IMR-90 (cell line): ENCODE results near the gene ARMH1. TPM values are rescaled to one million over a fixed set of nuclear protein-coding genes. Genes with fewer than 3 reads are reported as not detected.

Experiments
- ATAC-seq: fragments of 200-7000 bp; cut with Tn5 transposase; 2 replicates; pipeline ENCODE4 v1.9.1; 2020; ENCODE audit warnings: low read depth, mild to moderate bottlenecking, moderate library complexity
- BruUV-seq: library from RNA; stranded (reverse); fragments of 400-500 nt; replicated peaks from 2 replicates; lab custom pipeline; 2021; lab: Mats Ljungman, UMichigan
- CTCF ChIA-PET: fragments of 300-600 bp; formaldehyde crosslinking; extraction: SDS; loops from one replicate; lab custom pipeline; 2021; ENCODE audit warnings: antibody characterized with exemption; lab: Yijun Ruan, JAX
- POLR2A ChIA-PET: fragments of 300-600 bp; sonication (Branson Sonifier 250); formaldehyde crosslinking; loops from one replicate; lab custom pipeline; 2022; ENCODE audit warnings: antibody characterized with exemption; ENCODE audit not compliant: unreplicated experiment; lab: Charles Lee
- DNase-seq: peaks from one replicate; pipeline ENCODE4 v3.0.0; 2013
- H2AFZ ChIP-seq: replicated peaks from 2 replicates; pipeline ENCODE3; 2013; ENCODE audit warnings: low read length, mild to moderate bottlenecking; ENCODE audit not compliant: poor library complexity
- H2AK5ac ChIP-seq: 2 replicates; pipeline ENCODE4 v1.6.1; 2013; ENCODE audit warnings: low read depth, low read length, inconsistent platforms
- H2AK9ac ChIP-seq: replicated peaks from 2 replicates; pipeline ENCODE3; 2013; ENCODE audit warnings: mild to moderate bottlenecking, low read depth, low read length, moderate library complexity; ENCODE audit not compliant: poor library complexity
- H2BK120ac ChIP-seq: 2 replicates; pipeline ENCODE4 v1.6.1; 2013; ENCODE audit warnings: low read depth, low read length, inconsistent platforms
- H2BK15ac ChIP-seq: 3 replicates; pipeline ENCODE4 v1.6.1; 2013; ENCODE audit warnings: low read depth, low read length, inconsistent platforms
- H2BK20ac ChIP-seq: 2 replicates; pipeline ENCODE4 v1.6.1; 2013; ENCODE audit warnings: low read depth, mild to moderate bottlenecking, inconsistent platforms, low read length, moderate library complexity
- H2BK5ac ChIP-seq: 2 replicates; pipeline ENCODE4 v1.6.1; 2013; ENCODE audit warnings: mild to moderate bottlenecking, low read depth, low read length, inconsistent platforms; ENCODE audit not compliant: poor library complexity, severe bottlenecking
- H3K14ac ChIP-seq: replicated peaks from 2 replicates; pipeline ENCODE4 v1.6.1; 2013; ENCODE audit warnings: low read depth, low read length, inconsistent platforms
- H3K18ac ChIP-seq: 2 replicates; pipeline ENCODE4 v1.6.1; 2013; ENCODE audit warnings: low read depth, low read length, control low read depth
- H3K23ac ChIP-seq: 2 replicates; pipeline ENCODE4 v1.6.1; 2013; ENCODE audit warnings: low read depth, low read length, inconsistent platforms
- H3K27ac ChIP-seq: 2 replicates; pipeline ENCODE4 v1.5.1; 2013; ENCODE audit warnings: mild to moderate bottlenecking, control low read depth, low read length; ENCODE audit not compliant: insufficient read depth
- H3K27me3 ChIP-seq: 2 replicates; pipeline ENCODE4 v1.6.1; 2013; ENCODE audit warnings: low read length; ENCODE audit not compliant: control insufficient read depth, insufficient read depth
- H3K36me3 ChIP-seq: 2 replicates; pipeline ENCODE4 v1.6.1; 2013; ENCODE audit warnings: low read length, mixed read lengths; ENCODE audit not compliant: control insufficient read depth, insufficient read depth
- H3K4ac ChIP-seq: 2 replicates; pipeline ENCODE4 v1.6.1; 2013; ENCODE audit warnings: low read depth, low read length, inconsistent platforms
- H3K4me1 ChIP-seq: 2 replicates; pipeline ENCODE4 v1.6.1; 2013; ENCODE audit warnings: low read length, mixed read lengths; ENCODE audit not compliant: control insufficient read depth, insufficient read depth
- H3K4me2 ChIP-seq: 2 replicates; pipeline ENCODE4 v1.6.1; 2013; ENCODE audit warnings: low read depth, mild to moderate bottlenecking, control low read depth, low read length, moderate library complexity
- H3K4me3 ChIP-seq: 2 replicates; pipeline ENCODE4 v1.5.1; 2013; ENCODE audit warnings: low read depth, mild to moderate bottlenecking, control low read depth, low read length, moderate library complexity; ENCODE audit not compliant: insufficient read depth
- H3K56ac ChIP-seq: 2 replicates; pipeline ENCODE4 v1.6.1; 2013; ENCODE audit warnings: low read length, inconsistent platforms; ENCODE audit not compliant: insufficient read depth; ENCODE audit errors: extremely low read depth
- H3K79me1 ChIP-seq, 2 experiments: 2 replicates each; pipeline ENCODE4 v1.6.1; 2013; ENCODE audit warnings: low read length in 2 of 2, inconsistent platforms in 1 of 2, low read depth in 1 of 2
- H3K9ac ChIP-seq: 2 replicates; pipeline ENCODE4 v1.6.1; 2013; ENCODE audit warnings: low read depth, low read length, control low read depth
- H3K9me1 ChIP-seq: 2 replicates; pipeline ENCODE4 v1.6.1; 2013; ENCODE audit warnings: low read length, inconsistent platforms; ENCODE audit not compliant: insufficient read depth
- H3K9me3 ChIP-seq: 2 replicates; pipeline ENCODE4 v1.6.1; 2013; ENCODE audit warnings: low read length; ENCODE audit not compliant: control insufficient read depth, insufficient read depth
- H4K20me1 ChIP-seq: 2 replicates; pipeline ENCODE4 v1.6.1; 2013; ENCODE audit warnings: low read length, inconsistent platforms; ENCODE audit not compliant: insufficient read depth
- H4K5ac ChIP-seq: 2 replicates; pipeline ENCODE4 v1.6.1; 2013; ENCODE audit warnings: mild to moderate bottlenecking, low read depth, low read length, control low read depth
- H4K8ac ChIP-seq, 2 experiments: 2 replicates each; pipeline ENCODE4 v1.6.1; 2013; ENCODE audit warnings: low read depth in 2 of 2, low read length in 2 of 2, control low read depth in 1 of 2, inconsistent platforms in 1 of 2
- H4K91ac ChIP-seq: 2 replicates; pipeline ENCODE4 v1.6.1; 2013; ENCODE audit warnings: low read depth, low read length, inconsistent platforms; ENCODE audit not compliant: insufficient read depth
- FOS ChIP-seq: fragments of 150-350 bp; IDR thresholded peaks from 2 replicates; pipeline ENCODE4 v1.6.1; 2016; ENCODE audit warnings: low read depth, low read length
- MAFK ChIP-seq: IDR thresholded peaks from 2 replicates; pipeline ENCODE4 v1.6.1; 2012; ENCODE audit warnings: low read depth, low read length, improper control_type of control experiment
- SMC3 ChIP-seq: fragments of 150-350 bp; IDR thresholded peaks from 2 replicates; pipeline ENCODE4 v1.6.1; 2016; ENCODE audit warnings: low read depth, mild to moderate bottlenecking, antibody characterized with exemption, low read length, moderate library complexity
- WGBS, 2 experiments: methylation state at CpG; one replicate each; pipeline versions ENCODE4 v1.1.5 to v1.1.7; 2013; ENCODE audit warnings: missing lambda C conversion rate in 2 of 2; ENCODE audit not compliant: insufficient read length in 1 of 2; ENCODE audit errors: extremely low coverage in 2 of 2; 5-methylcytosine and 5-hydroxymethylcytosine counted together
- dilution Hi-C: fragments of 300-500 bp; cut with HindIII; formaldehyde crosslinking; loops from one replicate; pipeline ENCODE4 v1.14.3; 2018; ENCODE audit warnings: low sequenced_read_pairs; ENCODE audit not compliant: unreplicated experiment
- in situ Hi-C: fragments of 300-500 bp; cut with MboI; formaldehyde crosslinking; loops from 3 replicates; pipeline ENCODE4 v1.14.3; 2019; ENCODE audit warnings: low sequenced_read_pairs, inconsistent platforms, mixed read lengths
- intact Hi-C: fragments of 100-400 bp; cut with micrococcal nuclease; formaldehyde crosslinking; loops from 2 replicates; pipeline ENCODE4 v1.10.0; 2022
- polyA plus RNA-seq, 3 experiments: library from polyadenylated mRNA; depleted of rRNA; stranded (reverse); fragments of >200 nt; gene quantifications; 2 replicates each; pipeline ENCODE4 v1.2.3, GENCODE V29; 2012; ENCODE audit warnings: low replicate concordance in 1 of 3
- total RNA-seq: library from RNA; depleted of rRNA; stranded (reverse); fragments of >200 nt; gene quantifications from 2 replicates; pipeline ENCODE4 v1.2.3, GENCODE V29; 2012

The ARMH1 gene
- total and polyA plus RNA-seq, 2 of the 4 experiments (the other 2 are of a cell fraction): 0.36 to 0.72 TPM

- H3K18ac ChIP-seq: no peak overlapping the region
- no TSS peak for BruUV-seq
- no peaks in the 10 kb centered on the region for H3K36me3 ChIP-seq
- peaks cover 6% of the 10 kb centered on the region for H3K9me1 ChIP-seq
- no peak overlapping the region for H4K8ac ChIP-seq
- H3K4me3 ChIP-seq: no peak overlapping the region
- peak overlapping the region; percentile 56 for H2AK9ac ChIP-seq
- no peak for ATAC-seq
- dilution Hi-C loops: no loop called here
- no peak overlapping the region for H4K91ac ChIP-seq
- H2BK20ac ChIP-seq: no peak overlapping the region
- DNase-seq: no peak
- intact Hi-C loops: no loop called here
- H3K4me2 ChIP-seq: no peak overlapping the region
- no peak overlapping the region for H3K4ac ChIP-seq
- no peak overlapping the region for H2BK120ac ChIP-seq
- H2AFZ ChIP-seq: no peak overlapping the region
- H3K27me3 ChIP-seq: no peaks in the 10 kb centered on the region
- H2BK15ac ChIP-seq: no peak overlapping the region
- peaks cover 2% of the 10 kb centered on the region; the same call in 1 of the 2 replicates for H3K4me1 ChIP-seq
- no peaks in the 10 kb centered on the region for H3K9me3 ChIP-seq
- TF ChIP-seq MAFK (no peak), FOS (no peak), SMC3 (no peak)
- H4K20me1 ChIP-seq: no peaks in the 10 kb centered on the region
- H3K14ac ChIP-seq: no peak overlapping the region
- no peak overlapping the region for H3K9ac ChIP-seq
- no peak overlapping the region for H4K5ac ChIP-seq
- in situ Hi-C loops: no loop called here
- H3K27ac ChIP-seq: no peak overlapping the region
- H3K23ac ChIP-seq: no peak overlapping the region
- ChIA-PET CTCF (no interaction called here), POLR2A (no interaction called here)
- H3K56ac ChIP-seq: no peak overlapping the region
- 65% methylated on average over 4 of the region's 10 CpGs; no CpG with 5 or more reads in 1 of the 2 experiments for WGBS, 2 experiments
- no peak overlapping the region for H2AK5ac ChIP-seq
- peaks cover 5 to 10% of the 10 kb centered on the region in 2 experiments; a peak in 2 of 4 replicates for H3K79me1 ChIP-seq
- H2BK5ac ChIP-seq: no peak overlapping the region
Measured at GRCh38 chr1:44670751-44671640, 3.5 kb upstream of the ARMH1 start.
